Measurements from ENCODE around the gene DERL2. TPM values are rescaled to one million over a fixed set of nuclear protein-coding genes. Genes with fewer than 3 reads are reported as not detected.

Gene DERL2
- total RNA-seq, 4 donors from 2014 or later = 23.8 to 48.5 (median 26.2) TPM

- Histone ChIP-seq H3K4me1 (peaks cover 0 to 11% (median 3%) of the 10 kb centered on the region in 3 donors), H3K9me3 (no peaks in the 10 kb centered on the region), H3K27ac (no peak overlapping the region), H3K27me3 (no peaks in the 10 kb centered on the region), H3K4me3 (no peak overlapping the region), H3K36me3 (peaks cover 0 to 26% of the 10 kb centered on the region in 2 donors)
- no peak for ATAC-seq
- 85 to 100% methylated on average over 4 to 5 of the region's 5 CpGs for WGBS, 2 donors (ENCODE audit: low coverage in 1 of 2)
- TF ChIP-seq POLR2AphosphoS5 (IDR thresholded peaks at IDR 0.05) (no peak), EP300 (IDR thresholded peaks at IDR 0.05) (no peak), CTCF (IDR thresholded peaks at IDR 0.05) (no peak), POLR2A (IDR thresholded peaks at IDR 0.05) (no peak)
Measured at GRCh38 chr17:5523249-5523648, 37.3 kb upstream of the DERL2 start.

DNA sequence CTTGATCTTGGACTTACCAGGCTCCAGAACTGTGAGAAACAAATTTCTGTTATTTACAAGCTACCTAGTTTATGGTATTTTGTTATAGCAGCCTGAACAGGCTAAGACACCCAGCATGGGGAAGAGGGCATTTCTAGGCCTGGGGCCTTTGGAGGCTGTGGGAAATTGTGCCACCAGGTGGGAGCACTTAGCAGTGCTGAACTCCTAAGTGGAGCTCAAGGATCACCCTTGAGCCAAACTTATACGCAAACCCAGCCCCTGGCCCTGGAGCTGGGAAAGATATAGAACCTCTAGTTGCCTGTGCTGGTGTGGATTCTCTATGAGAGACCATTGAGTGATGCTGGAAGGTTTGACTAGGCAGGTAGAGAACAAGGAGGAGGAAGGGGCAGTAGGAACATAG is 36.5 kb upstream of the DERL2 start:
- Histone ChIP-seq H3K27ac (no peak overlapping the region), H3K27me3 (no peaks in the 10 kb centered on the region), H3K4me3 (no peak overlapping the region), H3K4me1 (peaks cover 0 to 11% (median 3%) of the 10 kb centered on the region in 3 donors), H3K36me3 (peaks cover 0 to 28% of the 10 kb centered on the region in 2 donors), H3K9me3 (no peaks in the 10 kb centered on the region)
- no peak for ATAC-seq
- WGBS, 2 donors (ENCODE audit: low coverage in 1 of 2) = 50 to 100% methylated on average over 1 of the region's 1 CpG
- no peak for TF ChIP-seq CTCF (IDR thresholded peaks at IDR 0.05)
- TF ChIP-seq POLR2A (IDR thresholded peaks at IDR 0.05) = no peak
- TF ChIP-seq POLR2AphosphoS5 (IDR thresholded peaks at IDR 0.05) = no peak
- TF ChIP-seq EP300 (IDR thresholded peaks at IDR 0.05) = no peak

DNA sequence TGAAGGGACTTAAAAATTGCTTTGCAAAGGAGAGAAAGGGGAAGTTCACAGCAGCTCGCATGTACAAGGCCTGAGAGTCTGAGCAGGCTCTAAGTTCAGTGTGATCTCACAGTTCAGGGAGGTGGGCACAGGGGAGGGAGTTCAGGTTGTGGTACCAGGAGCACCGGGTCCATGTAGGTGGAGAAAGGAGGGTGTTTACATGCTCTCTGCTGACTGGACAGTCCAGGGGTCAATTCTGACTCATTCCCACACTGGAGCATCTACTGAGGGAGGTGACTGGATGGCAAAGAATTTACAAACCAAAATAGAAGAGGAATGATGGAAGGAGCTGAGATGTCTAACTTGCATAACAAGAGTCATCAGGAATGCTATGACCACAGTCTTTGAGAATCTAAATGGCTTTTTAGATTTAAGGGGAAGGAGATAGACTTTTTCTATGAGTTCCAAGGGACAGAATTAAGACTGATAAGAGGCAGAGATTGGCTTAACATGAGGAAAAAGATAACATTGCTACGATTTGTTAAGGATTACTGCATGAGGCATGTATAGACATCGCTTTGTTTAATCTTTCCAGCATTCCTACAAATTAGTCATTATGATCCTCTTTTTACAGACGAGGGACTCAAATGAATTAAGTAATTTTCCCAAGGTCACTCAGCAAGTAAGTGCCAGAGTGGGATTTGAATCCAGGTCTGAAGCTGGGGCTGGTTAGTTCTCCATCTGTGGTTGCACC is 30.2 kb upstream of the DERL2 start:
- Histone ChIP-seq H3K9me3 (no peaks in the 10 kb centered on the region), H3K27ac (peak overlapping the region in 2 of 4 donors; percentile 33 to 60), H3K36me3 (peaks cover 0 to 23% of the 10 kb centered on the region in 2 donors), H3K4me3 (no peak overlapping the region), H3K27me3 (no peaks in the 10 kb centered on the region), H3K4me1 (no peaks in the 10 kb centered on the region)
- WGBS, 2 donors (ENCODE audit: low coverage in 1 of 2) = 43 to 46% methylated on average over 5 of the region's 5 CpGs
- no peak for TF ChIP-seq EP300 (IDR thresholded peaks at IDR 0.05)
- TF ChIP-seq CTCF (IDR thresholded peaks at IDR 0.05) = no peak
- TF ChIP-seq POLR2AphosphoS5 (IDR thresholded peaks at IDR 0.05) = peak; percentile 48
- no peak for TF ChIP-seq POLR2A (IDR thresholded peaks at IDR 0.05)
- ATAC-seq = peak; percentile 69

GRCh38 chr17:5514976-5515375 is 29.0 kb upstream of the DERL2 start:
- no peaks in the 10 kb centered on the region for H3K4me1 ChIP-seq
- no peaks in the 10 kb centered on the region for H3K27me3 ChIP-seq
- no peak overlapping the region for H3K27ac ChIP-seq
- 96% methylated on average over 7 of the region's 10 CpGs; no CpG with 5 or more reads in 1 of the 2 donors for WGBS, 2 donors (ENCODE audit: low coverage in 1 of 2)
- no peak for ATAC-seq
- no peaks in the 10 kb centered on the region for H3K9me3 ChIP-seq
- H3K36me3 ChIP-seq = peaks cover 0 to 20% of the 10 kb centered on the region in 2 donors
- H3K4me3 ChIP-seq = no peak overlapping the region
- TF ChIP-seq POLR2AphosphoS5 (IDR thresholded peaks at IDR 0.05) = no peak
- no peak for TF ChIP-seq CTCF (IDR thresholded peaks at IDR 0.05)
- TF ChIP-seq EP300 (IDR thresholded peaks at IDR 0.05) = no peak

- Histone ChIP-seq H3K9me3 (no peaks in the 10 kb centered on the region), H3K4me3 (no peak overlapping the region), H3K27ac (no peak overlapping the region), H3K4me1 (no peaks in the 10 kb centered on the region), H3K27me3 (no peaks in the 10 kb centered on the region), H3K36me3 (peaks cover 0 to 20% of the 10 kb centered on the region in 2 donors)
- 66 to 70% methylated on average over 7 of the region's 7 CpGs for WGBS, 2 donors (ENCODE audit: low coverage in 1 of 2)
- TF ChIP-seq CTCF (IDR thresholded peaks at IDR 0.05) (no peak), POLR2AphosphoS5 (IDR thresholded peaks at IDR 0.05) (no peak), POLR2A (IDR thresholded peaks at IDR 0.05) (no peak), EP300 (IDR thresholded peaks at IDR 0.05) (no peak)
- no peak for ATAC-seq
Measured at GRCh38 chr17:5513628-5514027, 27.6 kb upstream of the DERL2 start.

All from gastroesophageal sphincter (tissue), 4 donors.